Occipital lobe (tissue), 2 donors: Measurements from ENCODE around the gene PROCR. TPM values are rescaled to one million over a fixed set of nuclear protein-coding genes. Genes with fewer than 3 reads are reported as not detected.
"Not testable (repeated sequence)": the region's sequence is repeated elsewhere in the genome, so short reads cannot be mapped to it uniquely, and the experiment has no call there.

Source experiments
- DNase-seq: peaks from one replicate; lab custom pipeline; 2025; lab: John Stamatoyannopoulos, UW
- total RNA-seq: library from RNA; depleted of rRNA; stranded (reverse); fragments of >200 nt; gene quantifications from one replicate; pipeline ENCODE4 v1.2.3, GENCODE V29; 2014

The PROCR gene
- 4.7 TPM for total RNA-seq

DNA sequence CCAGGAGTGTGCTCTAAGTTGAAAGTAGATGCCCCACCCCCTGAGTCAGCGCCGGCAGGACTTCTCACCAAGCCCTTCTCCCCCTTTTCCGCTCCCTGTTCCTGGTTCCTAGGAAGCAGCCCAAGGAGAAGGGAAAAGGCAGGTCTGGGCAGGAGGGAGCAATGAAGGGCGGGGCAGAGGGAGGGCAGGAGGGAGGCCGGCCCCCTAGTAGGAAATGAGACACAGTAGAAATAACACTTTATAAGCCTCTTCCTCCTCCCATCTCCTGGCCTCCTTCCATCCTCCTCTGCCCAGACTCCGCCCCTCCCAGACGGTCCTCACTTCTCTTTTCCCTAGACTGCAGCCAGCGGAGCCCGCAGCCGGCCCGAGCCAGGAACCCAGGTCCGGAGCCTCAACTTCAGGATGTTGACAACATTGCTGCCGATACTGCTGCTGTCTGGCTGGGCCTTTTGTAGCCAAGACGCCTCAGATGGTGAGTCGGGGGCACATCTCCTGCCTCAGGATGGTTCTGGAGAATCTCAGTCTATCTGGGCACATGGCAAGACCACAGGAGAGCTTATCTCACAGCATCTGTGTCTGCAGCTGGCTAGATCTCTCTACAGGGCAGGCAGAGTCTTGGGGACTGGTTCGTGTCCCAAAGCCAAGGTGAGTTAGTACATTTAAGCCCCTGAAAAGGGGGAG is at the start of gene PROCR:
PROCR (plus strand) TSS at position 320 of the 681 bp plus-strand sequence; CDS start at position 403, 83 bp downstream.
- DNase-seq: peak; percentile 18

DNA sequence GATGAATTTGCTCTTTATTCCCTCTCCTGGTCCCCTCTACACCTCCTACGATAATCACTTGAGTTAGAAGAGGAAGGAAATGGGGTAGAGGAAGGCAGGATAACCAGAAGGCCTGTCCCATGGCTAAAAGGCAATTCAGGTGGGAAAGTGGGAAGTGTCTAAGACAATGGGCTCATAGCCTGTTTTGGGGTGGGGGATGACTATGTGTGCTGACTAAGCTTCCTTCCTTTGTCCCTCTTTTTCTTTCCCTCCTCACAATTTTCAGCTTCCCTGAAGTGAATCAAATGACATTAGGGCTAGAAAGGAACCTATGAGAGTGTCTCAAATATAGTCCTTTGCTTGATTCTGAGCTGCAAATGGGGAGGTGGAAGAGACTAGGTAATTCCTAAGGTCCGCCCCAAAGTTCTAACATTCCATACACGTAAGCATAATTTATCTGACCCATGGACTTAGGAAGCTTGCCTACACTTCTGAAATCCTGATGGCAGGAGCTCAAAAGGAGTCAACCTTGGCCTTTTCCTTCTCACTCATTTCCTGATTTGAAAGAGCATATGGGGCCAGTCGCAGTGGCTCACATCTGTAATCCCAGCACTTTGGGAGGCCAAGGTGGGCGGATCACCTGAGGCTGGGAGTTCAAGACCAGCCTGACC is 49.0 kb upstream of the PROCR start:
- DNase-seq: no peak

DNA sequence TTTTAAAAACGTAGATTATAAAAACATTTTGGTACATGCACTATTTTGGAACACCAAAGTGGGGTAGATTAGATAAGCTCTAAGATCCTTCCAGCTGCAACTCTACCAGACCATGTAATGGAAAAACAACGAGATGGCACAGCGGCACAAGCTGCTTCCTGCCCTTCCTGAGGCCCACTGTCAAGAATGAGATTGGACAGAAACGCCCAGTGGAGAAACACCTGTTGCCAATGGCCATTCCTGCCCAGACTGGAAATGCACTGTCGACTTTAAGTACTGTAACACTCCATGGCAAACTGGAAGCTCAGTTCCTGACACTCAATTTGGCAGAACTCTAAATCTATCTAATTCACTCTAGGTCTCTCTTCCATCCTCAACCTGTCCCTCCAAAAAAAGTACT is 46.1 kb upstream of the PROCR start:
- DNase-seq: no peak

DNA sequence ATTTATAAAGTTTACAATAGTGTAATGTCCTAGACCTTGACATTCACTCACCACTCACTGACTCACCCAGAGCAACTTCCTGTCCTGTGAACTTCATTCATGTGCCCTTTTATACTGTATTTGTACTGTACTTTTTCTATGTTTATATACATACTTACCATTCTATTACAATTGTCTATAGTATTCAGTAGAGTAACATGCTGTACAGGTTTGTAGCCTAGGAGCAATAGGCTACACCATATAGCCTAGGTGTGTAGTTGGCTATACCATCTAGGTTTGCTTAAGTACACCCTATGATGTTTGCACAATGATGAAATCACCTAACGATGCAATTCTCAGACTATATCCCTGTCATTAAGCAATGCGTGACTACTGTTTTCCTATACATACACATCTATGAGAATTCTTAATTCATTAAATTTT is 42.2 kb upstream of the PROCR start:
- DNase-seq: no peak

DNA sequence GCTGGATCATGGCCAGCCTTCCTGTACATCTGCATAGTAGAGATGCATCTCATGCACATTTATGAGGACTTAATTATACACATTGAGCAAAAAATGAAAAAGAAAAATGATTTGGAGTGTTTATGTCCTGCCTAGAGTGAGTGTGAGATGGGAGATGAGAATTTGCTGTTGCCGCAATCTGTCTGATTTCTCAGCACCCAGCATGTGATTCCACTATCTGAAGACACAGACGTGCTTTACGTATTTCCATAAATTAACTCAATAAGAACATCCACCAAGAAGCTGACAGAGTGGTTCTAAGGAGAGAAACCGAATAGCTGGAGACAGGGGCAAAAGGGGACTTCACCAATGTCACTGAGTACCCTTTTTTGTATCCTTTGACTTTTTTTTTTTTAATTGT is 39.9 kb upstream of the PROCR start:
- DNase-seq: no peak

DNA sequence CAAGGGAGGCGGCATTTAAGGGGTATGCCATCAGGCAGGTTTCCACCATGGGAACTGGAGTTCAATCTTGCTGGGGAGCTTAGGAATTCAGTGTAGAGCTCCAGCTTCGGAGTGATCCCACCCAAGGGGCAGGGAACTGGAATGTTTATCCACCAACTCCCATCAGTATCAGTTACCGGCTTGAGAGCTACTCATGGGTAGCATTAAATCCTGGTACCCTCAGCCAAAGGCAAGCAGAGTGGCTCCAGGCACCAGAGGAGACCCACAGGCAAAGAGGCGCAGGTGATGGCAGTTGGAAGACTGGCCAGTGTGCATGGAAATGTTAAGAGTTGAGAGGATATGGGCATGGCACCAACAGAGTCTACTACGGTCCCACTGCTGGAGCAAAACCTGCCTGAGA is 38.8 kb upstream of the PROCR start:
- DNase-seq: no peak

DNA sequence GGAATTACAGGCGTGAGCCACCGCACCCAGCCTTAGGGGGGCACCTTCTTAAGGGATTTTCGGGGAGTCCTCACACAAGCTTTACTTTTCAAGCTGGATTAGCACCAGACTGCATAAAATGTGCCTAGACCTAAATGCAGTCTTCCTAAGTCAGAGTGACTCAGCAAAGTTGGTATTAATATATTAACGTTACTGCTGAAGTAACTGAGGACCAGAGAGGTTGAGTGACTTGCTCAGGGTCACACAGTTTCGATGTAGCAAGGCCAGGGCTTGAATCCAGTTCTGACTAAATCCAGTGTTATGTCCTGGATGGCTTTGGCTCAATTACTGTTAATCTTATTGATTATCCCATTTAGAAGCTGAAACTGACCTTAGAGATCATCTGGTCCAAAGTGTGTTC is 38.1 kb upstream of the PROCR start:
- no peak for DNase-seq

DNA sequence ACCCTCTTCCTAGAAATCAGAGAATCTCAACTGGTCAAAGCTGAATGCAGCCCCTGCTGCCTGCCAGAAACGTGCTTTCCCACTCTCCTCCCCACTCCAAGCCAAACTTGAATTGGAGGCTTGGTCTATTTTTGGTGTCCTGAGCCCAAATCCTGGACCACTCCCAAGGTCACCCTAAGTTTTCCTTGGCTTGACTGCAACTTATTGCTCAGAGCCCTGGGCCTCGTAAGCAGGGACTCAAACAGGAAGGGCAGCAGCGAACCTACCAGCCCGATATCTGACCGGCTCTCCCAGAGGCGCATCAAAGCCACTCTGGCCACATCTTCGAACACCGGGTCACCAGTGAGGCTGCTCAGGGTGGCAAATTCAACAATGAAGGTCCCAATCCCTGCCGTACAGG is 37.4 kb upstream of the PROCR start:
- no peak for DNase-seq

DNA sequence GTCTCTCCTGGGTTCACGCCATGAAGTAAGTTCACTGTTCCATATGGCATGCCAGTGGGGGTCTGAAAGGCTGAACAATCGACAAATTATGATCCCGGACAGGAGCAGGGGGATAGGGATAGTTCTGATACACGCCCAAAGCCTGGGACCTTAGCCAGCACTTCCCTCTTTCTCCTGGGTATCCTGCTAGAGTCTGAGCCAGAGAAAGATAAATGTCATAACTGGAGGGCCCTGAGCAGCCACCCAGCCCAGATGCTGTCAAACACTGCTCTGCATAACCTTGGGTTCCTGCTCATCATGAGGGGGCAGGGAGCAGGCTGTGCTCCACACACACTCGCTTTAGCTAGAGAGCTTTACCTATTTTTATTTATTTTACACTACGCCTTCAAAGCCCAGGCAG is 37.0 kb upstream of the PROCR start:
- no peak for DNase-seq

DNA sequence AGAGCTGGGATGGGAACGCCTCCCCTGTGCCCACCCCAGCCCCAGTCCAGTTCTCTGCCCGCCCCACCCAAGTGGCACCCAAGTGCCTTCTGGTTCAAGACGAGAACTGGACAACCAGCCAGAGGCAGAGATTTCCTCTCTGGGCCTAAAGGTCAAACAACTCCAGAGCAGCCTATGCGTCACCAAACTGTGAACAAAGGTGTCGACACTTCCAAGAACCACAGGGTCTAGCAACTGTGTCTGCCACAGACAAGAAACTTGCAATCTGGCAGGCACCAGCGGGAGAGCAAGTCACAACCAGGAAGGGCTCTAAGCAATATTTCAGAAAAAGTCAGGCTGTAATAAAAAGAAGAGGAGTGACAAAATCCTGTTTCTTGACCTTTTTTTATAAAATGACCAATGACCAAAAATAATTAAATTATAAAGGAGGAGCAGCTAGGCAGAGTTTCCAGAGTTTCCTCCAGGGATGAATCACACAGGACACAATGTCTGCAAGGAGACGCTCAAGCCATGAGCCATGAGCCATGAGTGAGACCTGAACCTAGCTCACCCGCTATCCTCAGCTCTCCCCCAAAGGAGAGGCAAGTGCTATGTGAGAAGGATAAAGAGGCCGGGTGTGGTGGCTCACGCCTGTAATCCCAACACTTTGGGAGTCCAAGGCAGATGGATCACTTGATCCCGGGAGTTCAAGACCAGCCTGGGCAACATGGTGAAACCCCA is 35.8 kb upstream of the PROCR start:
- DNase-seq: no peak

DNA sequence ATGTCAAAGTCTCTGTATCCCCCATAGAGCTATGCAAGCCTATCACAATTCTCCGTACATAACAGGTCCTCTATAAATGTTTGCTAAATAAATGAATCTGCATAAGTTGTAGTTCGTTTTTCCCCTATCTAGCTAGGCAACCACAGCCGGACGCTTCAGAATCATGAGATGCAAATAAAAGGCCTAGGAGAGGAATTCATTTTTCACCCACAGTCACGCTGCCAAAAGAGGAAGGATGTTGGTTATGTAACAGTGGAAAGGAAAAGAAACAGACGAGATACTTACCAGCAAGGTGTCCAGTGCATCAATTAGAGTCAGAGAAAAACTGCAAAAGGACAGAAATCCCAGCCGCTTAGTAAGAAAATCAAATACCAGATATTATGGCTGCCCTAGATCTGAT is 27.2 kb upstream of the PROCR start:
- no peak for DNase-seq

DNA sequence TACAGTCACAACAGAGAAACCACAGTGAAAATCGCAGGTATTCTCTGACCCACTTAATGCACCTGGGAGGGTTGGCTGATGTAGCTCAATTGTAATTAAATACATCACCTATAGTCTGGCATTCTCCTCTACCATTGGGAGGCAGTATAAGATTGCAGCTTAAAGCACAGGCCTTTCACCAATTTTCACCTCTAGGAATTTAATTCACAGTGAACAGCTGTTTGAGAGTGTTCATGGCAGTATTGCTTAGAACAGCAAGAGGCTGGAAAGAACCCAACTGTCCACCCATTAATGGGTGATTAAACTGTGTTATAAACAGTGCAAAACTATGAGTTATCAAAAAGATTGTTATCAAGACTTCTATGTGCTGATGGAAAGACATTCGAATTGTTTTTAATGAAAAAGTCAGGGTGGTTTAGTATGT is 26.7 kb upstream of the PROCR start:
- DNase-seq: no peak

DNA sequence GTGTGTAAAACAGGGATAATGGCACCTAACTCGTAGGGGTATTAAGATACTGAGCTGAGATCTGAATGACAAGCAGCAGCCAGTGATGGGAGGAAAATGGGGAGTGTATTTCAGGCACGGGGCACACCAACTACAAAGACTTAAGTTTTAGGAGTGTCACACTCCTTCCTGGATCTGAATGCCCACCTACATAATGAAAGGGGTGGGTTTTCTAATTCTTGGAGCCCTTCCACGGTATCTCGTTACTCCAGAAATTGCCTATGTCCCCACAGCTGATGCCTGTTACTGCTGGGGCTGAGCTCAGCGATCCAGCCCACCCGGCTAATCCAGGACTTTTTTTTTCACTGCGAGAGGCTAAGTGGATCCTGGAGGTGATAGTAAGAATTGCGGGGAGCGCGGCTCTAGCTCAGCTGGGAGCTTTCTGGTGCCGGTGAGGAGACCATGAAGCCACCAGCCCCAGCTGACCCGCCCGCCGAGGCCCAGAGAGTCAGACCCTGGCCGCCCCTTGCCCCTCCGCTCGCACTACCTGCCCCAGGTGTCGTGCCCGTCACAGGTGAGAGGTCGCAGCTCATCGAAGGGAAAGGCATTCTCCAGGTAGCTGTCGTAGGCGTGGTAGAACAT is 25.5 kb upstream of the PROCR start:
- no peak for DNase-seq

DNA sequence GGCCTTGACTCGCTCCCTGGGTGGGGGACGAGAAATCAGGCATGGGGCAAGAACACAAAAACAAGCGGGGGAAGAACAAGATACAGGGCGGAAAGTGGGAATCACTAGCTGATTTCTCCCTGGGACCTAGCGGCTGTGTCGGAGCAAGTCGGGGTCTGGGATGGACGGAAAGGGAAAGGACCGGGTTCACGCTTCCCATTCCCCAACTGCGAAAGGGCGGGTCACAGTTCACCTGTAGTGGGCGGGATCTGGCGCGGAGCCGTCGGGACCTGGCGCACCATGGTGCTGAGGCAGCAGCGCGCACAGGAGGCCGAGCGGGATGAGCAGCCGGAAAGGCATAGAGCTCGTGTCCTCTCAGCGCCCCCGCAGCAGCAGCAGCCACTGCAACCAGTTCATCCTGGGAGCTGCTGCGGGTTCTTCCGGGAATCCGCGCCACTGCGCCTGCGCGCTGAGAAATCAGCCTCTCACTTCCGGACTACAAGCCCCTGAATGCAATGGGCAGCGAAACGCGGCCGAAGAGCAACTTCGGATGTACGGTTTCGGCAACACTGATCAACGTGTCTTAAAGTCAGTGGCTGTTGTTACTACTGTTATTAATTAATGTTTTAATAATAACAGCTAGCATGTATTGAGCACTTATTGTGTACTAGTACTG is 24.8 kb upstream of the PROCR start, which contains the start of gene EDEM2:
EDEM2 (minus strand) TSS at position 417 of the 655 bp plus-strand sequence; CDS start at position 339, 78 bp downstream.
- peak; percentile 93 for DNase-seq

DNA sequence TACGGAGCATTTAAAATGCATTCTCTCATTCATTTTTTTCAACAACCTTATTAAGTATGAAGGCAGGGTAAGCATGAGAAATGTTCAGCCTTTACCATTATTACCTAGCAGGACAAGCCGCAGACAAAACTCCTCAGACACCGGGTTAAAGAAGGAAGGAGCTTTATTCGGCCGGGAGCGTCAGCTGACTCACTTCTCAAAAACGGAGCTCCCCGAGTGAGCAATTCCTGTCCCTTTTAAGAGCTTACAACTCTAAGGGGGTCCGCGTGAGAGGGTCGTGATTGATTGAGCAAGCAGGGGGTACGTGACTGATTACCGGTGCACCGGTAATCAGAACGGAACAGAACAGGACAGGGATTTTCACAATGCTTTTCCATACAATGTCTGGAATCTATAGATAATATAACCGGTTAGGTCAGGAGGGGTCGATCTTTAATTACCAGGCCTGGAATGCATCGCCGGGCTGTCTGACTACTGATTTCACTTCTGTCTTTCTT is 24.2 kb upstream of the PROCR start:
- not testable (repeated sequence) for DNase-seq

DNA sequence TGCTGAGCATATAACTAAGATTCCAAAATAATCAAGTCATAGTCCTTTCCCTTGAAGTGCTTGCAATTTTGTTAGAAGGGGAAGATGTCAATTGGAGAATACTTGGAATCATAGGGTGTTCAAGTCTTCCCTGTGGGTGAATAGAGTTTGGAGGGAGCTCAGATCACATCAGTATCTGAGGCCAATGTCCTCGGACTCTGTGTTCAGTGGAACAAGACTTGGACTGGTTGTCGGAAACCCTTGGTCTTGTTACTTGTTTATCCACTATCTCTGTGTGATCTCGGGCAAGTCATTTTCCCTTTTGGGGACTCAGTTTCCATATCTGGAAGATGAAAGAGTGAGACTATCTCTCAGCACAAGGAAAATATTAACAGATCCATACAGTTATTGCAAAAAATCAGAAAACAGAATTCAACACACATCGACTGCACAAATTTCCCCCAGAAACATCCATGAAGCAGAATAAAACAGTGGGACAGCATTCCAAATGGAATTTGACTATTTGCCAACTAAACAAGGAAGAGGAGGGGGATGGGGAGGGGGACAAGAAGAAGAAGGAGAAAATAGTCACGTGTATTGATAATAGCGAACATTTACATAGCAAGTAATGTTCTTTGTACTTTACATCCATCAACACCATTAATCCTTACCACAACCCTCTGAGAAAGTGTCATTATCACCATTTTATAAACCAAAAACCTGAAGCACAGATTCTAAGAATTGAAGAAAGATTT is 20.9 kb upstream of the PROCR start:
- no peak for DNase-seq

DNA sequence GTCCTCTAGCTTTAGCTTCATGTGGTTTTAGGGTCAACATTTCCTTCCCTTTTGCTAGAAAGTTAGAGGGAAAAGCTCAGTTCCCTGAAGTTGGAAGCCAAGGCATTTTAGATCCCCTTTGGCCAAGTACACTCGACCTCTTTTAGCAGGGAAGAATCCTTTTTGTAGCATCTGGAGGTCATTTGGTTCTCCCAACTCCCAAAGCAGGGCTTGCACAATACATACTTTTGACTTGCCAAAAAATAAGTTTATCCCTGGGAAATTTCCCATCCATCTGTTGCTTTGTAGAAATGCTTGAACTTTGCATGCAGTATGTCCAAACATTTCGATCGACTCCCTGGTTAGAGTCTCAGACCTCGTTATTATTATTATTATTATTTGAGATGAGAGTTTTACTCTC is 20.1 kb upstream of the PROCR start:
- no peak for DNase-seq

DNA sequence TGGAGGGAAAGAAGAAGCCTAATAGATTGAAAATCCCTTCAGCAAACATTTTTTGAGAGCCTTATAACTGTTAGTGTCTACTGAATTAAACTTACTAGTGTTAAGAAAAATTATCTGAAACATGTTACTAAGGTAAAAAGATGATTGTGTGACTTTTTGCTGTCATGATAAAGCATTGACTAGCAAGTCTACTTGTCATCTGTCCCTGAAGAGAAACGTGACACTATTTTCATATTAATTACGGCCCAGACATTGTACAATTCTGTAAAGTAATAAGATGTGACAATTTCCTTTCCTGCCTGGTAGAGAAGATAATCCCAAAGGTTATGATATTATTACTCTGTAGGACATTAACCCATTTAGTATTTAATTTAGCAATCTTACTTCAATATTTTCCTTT is 15.9 kb upstream of the PROCR start:
- no peak for DNase-seq

DNA sequence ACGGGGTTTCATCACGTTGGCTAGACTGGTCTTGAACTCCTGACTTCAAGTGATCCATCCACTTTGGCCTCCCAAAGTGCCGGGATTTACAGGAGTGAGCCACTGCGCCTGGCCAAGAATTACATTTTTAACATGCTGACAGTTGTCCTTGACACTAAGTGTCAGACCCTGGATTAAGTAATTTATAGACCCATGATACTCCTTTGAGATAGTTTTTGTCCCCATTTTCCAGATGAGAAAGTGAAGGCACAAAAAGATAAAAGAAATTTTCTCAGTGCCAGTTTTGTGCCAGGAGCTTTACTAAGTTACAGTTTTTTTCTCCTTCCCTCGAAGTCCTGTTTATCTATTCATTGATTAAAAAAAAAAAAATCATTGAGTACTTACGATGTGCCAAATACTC is 14.9 kb upstream of the PROCR start:
- no peak for DNase-seq

DNA sequence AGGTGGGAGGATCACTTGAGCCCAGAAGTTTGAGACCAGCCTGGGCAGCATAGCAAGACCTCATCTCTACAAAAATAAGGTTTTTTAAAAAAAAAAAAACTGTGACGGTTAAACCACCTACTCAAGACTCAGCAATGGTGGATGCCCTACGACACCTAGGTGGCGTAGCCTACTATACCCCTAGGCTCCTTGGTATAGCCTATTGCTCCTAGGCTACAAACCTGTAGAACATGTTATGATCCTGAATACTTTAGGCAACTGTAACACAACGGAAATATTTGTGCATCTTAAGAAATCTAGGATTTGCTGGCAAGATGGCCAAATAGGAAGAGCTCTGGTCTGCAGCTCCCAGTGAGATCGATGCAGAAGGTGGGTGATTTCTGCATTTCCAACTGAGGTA is 11.5 kb upstream of the PROCR start:
- not testable (repeated sequence) for DNase-seq

DNA sequence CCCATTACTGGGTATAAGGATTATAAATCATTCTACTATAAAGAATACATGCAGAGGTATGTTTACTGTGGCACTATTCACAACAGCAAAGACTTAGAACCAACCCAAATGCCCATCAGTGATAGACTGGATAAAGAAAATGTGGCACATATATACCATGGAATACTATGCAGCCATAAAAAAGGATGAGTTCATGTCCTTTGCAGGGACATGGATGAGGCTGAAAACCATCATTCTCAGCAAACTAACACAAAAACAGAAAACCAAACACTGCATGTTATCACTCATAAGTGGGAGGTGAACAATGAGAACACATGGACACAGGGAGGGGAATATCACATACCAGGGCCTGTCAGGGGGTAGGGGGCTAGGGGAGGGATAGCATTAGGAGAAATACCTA is 7.3 kb upstream of the PROCR start:
- not testable (repeated sequence) for DNase-seq
